Stimulated activated CD4-positive, alpha-beta T cell treated with anti-CD3 and anti-CD28 coated beads, Interleukin-2, amount 100 ng/mL, for 48 hours (primary cell): ENCODE measurements around the gene TPCN2.
"Not testable (repeated sequence)": the region's sequence is repeated elsewhere in the genome, so short reads cannot be mapped to it uniquely, and the experiment has no call there.

ENCODE experiments used
- DNase-seq, 2 donors: peaks; one replicate each; pipeline ENCODE4 v3.0.0-alpha.2; 2020

Gene TPCN2

GRCh38 chr11:69059429-69059828 is 10.7 kb downstream of the TPCN2 start:
- no peak for DNase-seq

- no peak for DNase-seq
Measured at GRCh38 chr11:69059985-69060384, 11.3 kb downstream of the TPCN2 start.

- DNase-seq = no peak
Measured at GRCh38 chr11:69060806-69061712, 12.3 kb downstream of the TPCN2 start.

GRCh38 chr11:69061713-69062053 is 13.0 kb downstream of the TPCN2 start:
- no peak for DNase-seq

GRCh38 chr11:69062169-69062855 is 13.6 kb downstream of the TPCN2 start:
- no peak for DNase-seq

- no peak for DNase-seq
Measured at GRCh38 chr11:69062873-69063651, 14.3 kb downstream of the TPCN2 start.

GRCh38 chr11:69063652-69064260 is 15.0 kb downstream of the TPCN2 start:
- no peak for DNase-seq

GRCh38 chr11:69064394-69064957 is 15.7 kb downstream of the TPCN2 start:
- DNase-seq = no peak

GRCh38 chr11:69065147-69065710 is 16.5 kb downstream of the TPCN2 start:
- DNase-seq = no peak

GRCh38 chr11:69066122-69067112 is 17.7 kb downstream of the TPCN2 start:
- DNase-seq = no peak

GRCh38 chr11:69067200-69067599 is 18.5 kb downstream of the TPCN2 start:
- no peak for DNase-seq

GRCh38 chr11:69071086-69071800 is 22.5 kb downstream of the TPCN2 start:
- DNase-seq = no peak

GRCh38 chr11:69071956-69072355 is 23.2 kb downstream of the TPCN2 start:
- DNase-seq = no peak

- DNase-seq = no peak
Measured at GRCh38 chr11:69073469-69073868, 24.7 kb downstream of the TPCN2 start.

GRCh38 chr11:69074375-69075140 is 25.8 kb downstream of the TPCN2 start:
- DNase-seq = no peak

GRCh38 chr11:69075421-69076128 is 26.8 kb downstream of the TPCN2 start:
- no peak for DNase-seq

GRCh38 chr11:69076129-69076791 is 27.5 kb downstream of the TPCN2 start:
- DNase-seq = no peak

- DNase-seq = not testable (repeated sequence)
Measured at GRCh38 chr11:69076977-69077376, 28.2 kb downstream of the TPCN2 start.
